ENCODE measurements around the gene TRAF1.
"Not testable (repeated sequence)": the region's sequence is repeated elsewhere in the genome, so short reads cannot be mapped to it uniquely, and the experiment has no call there.

TRAF1 gene

GRCh38 chr9:120926397-120926928 is at the start of gene TRAF1:
Gene TRAF1 (minus strand): TSS chr9:120926796. CDS start chr9:120926075, 721 bp downstream.
- Histone ChIP-seq H3K4me3 (ENCODE audit: low read length) (no peak within 1 kb of the TSS), H3K27ac (ENCODE audit: low read length) (no peak within 1 kb of the TSS), H3K27me3 (ENCODE audit: control insufficient read depth, insufficient read depth, low read length) (no peaks in the 10 kb centered on the region), H3K4me1 (ENCODE audit: control insufficient read depth, low read depth, low read length) (peaks cover 2% of the 10 kb centered on the region), H3K9ac (ENCODE audit: low read length) (no peak within 1 kb of the TSS), H3K9me3 (ENCODE audit: control insufficient read depth, low read depth, low read length) (no peaks in the 10 kb centered on the region), H3K36me3 (ENCODE audit: control insufficient read depth, low read depth, low read length) (no peaks in the 10 kb centered on the region)

- no peaks in the 10 kb centered on the region for H3K4me1 ChIP-seq (ENCODE audit: control insufficient read depth, low read depth, low read length)
- H3K4me3 ChIP-seq (ENCODE audit: low read length): no peak overlapping the region
- no peaks in the 10 kb centered on the region for H3K36me3 ChIP-seq (ENCODE audit: control insufficient read depth, low read depth, low read length)
- no peaks in the 10 kb centered on the region for H3K27me3 ChIP-seq (ENCODE audit: control insufficient read depth, insufficient read depth, low read length)
- no peak overlapping the region for H3K27ac ChIP-seq (ENCODE audit: low read length)
- no peak overlapping the region for H3K9ac ChIP-seq (ENCODE audit: low read length)
- H3K9me3 ChIP-seq (ENCODE audit: control insufficient read depth, low read depth, low read length): no peaks in the 10 kb centered on the region
Observed at GRCh38 chr9:120974921-120975320, 48.3 kb upstream of the TRAF1 start.

- H3K9ac ChIP-seq (ENCODE audit: low read length): no peak overlapping the region
- H3K9me3 ChIP-seq (ENCODE audit: control insufficient read depth, low read depth, low read length): no peaks in the 10 kb centered on the region
- no peaks in the 10 kb centered on the region for H3K36me3 ChIP-seq (ENCODE audit: control insufficient read depth, low read depth, low read length)
- H3K4me3 ChIP-seq (ENCODE audit: low read length): no peak overlapping the region
- no peak overlapping the region for H3K27ac ChIP-seq (ENCODE audit: low read length)
- no peaks in the 10 kb centered on the region for H3K4me1 ChIP-seq (ENCODE audit: control insufficient read depth, low read depth, low read length)
- no peaks in the 10 kb centered on the region for H3K27me3 ChIP-seq (ENCODE audit: control insufficient read depth, insufficient read depth, low read length)
Observed at GRCh38 chr9:120974181-120974580, 47.6 kb upstream of the TRAF1 start.

GRCh38 chr9:120971938-120972337 is 45.3 kb upstream of the TRAF1 start:
- no peaks in the 10 kb centered on the region for H3K4me1 ChIP-seq (ENCODE audit: control insufficient read depth, low read depth, low read length)
- no peaks in the 10 kb centered on the region for H3K9me3 ChIP-seq (ENCODE audit: control insufficient read depth, low read depth, low read length)
- H3K27ac ChIP-seq (ENCODE audit: low read length): no peak overlapping the region
- no peaks in the 10 kb centered on the region for H3K27me3 ChIP-seq (ENCODE audit: control insufficient read depth, insufficient read depth, low read length)
- no peak overlapping the region for H3K4me3 ChIP-seq (ENCODE audit: low read length)
- no peak overlapping the region for H3K9ac ChIP-seq (ENCODE audit: low read length)
- no peaks in the 10 kb centered on the region for H3K36me3 ChIP-seq (ENCODE audit: control insufficient read depth, low read depth, low read length)

- not testable (repeated sequence) for H3K36me3 ChIP-seq (ENCODE audit: control insufficient read depth, low read depth, low read length); H3K27me3 ChIP-seq (ENCODE audit: control insufficient read depth, insufficient read depth, low read length); H3K4me3 ChIP-seq (ENCODE audit: low read length); H3K4me1 ChIP-seq (ENCODE audit: control insufficient read depth, low read depth, low read length); H3K27ac ChIP-seq (ENCODE audit: low read length); H3K9ac ChIP-seq (ENCODE audit: low read length); H3K9me3 ChIP-seq (ENCODE audit: control insufficient read depth, low read depth, low read length)
Observed at GRCh38 chr9:120971471-120971870, 44.9 kb upstream of the TRAF1 start.

- H3K27me3 ChIP-seq (ENCODE audit: control insufficient read depth, insufficient read depth, low read length): no peaks in the 10 kb centered on the region
- no peaks in the 10 kb centered on the region for H3K9me3 ChIP-seq (ENCODE audit: control insufficient read depth, low read depth, low read length)
- no peaks in the 10 kb centered on the region for H3K36me3 ChIP-seq (ENCODE audit: control insufficient read depth, low read depth, low read length)
- no peak overlapping the region for H3K9ac ChIP-seq (ENCODE audit: low read length)
- H3K4me3 ChIP-seq (ENCODE audit: low read length): no peak overlapping the region
- no peak overlapping the region for H3K27ac ChIP-seq (ENCODE audit: low read length)
- peaks cover 13% of the 10 kb centered on the region for H3K4me1 ChIP-seq (ENCODE audit: control insufficient read depth, low read depth, low read length)
Observed at GRCh38 chr9:120970244-120970643, 43.6 kb upstream of the TRAF1 start.

DNA sequence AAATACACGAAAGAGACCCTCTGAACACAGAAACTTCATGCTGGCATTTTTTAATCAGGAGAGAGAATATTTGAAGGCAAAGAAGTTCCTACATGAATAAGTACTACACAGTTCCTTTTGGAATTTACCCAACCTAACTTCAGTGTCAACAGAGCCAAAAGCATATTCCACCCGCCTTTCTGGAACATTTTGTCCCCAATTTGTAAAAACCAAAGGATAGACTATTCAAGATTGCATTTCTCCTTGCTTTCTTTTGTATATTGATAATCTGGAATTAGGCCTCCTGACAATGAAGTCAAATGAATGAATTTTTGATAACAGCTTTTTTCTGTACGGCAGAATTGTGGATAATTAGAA is 39.4 kb upstream of the TRAF1 start:
- Histone ChIP-seq H3K27me3 (ENCODE audit: control insufficient read depth, insufficient read depth, low read length) (no peaks in the 10 kb centered on the region), H3K9me3 (ENCODE audit: control insufficient read depth, low read depth, low read length) (no peaks in the 10 kb centered on the region), H3K27ac (ENCODE audit: low read length) (no peak overlapping the region), H3K4me3 (ENCODE audit: low read length) (no peak overlapping the region), H3K36me3 (ENCODE audit: control insufficient read depth, low read depth, low read length) (no peaks in the 10 kb centered on the region), H3K4me1 (ENCODE audit: control insufficient read depth, low read depth, low read length) (peaks cover 23% of the 10 kb centered on the region), H3K9ac (ENCODE audit: low read length) (peak overlapping the region; percentile 6)

- Histone ChIP-seq H3K27me3 (ENCODE audit: control insufficient read depth, insufficient read depth, low read length) (no peaks in the 10 kb centered on the region), H3K4me3 (ENCODE audit: low read length) (no peak overlapping the region), H3K4me1 (ENCODE audit: control insufficient read depth, low read depth, low read length) (peaks cover 23% of the 10 kb centered on the region), H3K9ac (ENCODE audit: low read length) (peak overlapping the region; percentile 6), H3K9me3 (ENCODE audit: control insufficient read depth, low read depth, low read length) (no peaks in the 10 kb centered on the region), H3K36me3 (ENCODE audit: control insufficient read depth, low read depth, low read length) (no peaks in the 10 kb centered on the region), H3K27ac (ENCODE audit: low read length) (no peak overlapping the region)
Observed at GRCh38 chr9:120965344-120966012, 38.9 kb upstream of the TRAF1 start.

GRCh38 chr9:120961936-120962335 is 35.3 kb upstream of the TRAF1 start:
- Histone ChIP-seq H3K4me1 (ENCODE audit: control insufficient read depth, low read depth, low read length) (peaks cover 23% of the 10 kb centered on the region), H3K4me3 (ENCODE audit: low read length) (no peak overlapping the region), H3K9me3 (ENCODE audit: control insufficient read depth, low read depth, low read length) (no peaks in the 10 kb centered on the region), H3K27ac (ENCODE audit: low read length) (no peak overlapping the region), H3K36me3 (ENCODE audit: control insufficient read depth, low read depth, low read length) (no peaks in the 10 kb centered on the region), H3K27me3 (ENCODE audit: control insufficient read depth, insufficient read depth, low read length) (no peaks in the 10 kb centered on the region), H3K9ac (ENCODE audit: low read length) (no peak overlapping the region)

- Histone ChIP-seq H3K9ac (ENCODE audit: low read length) (no peak overlapping the region), H3K9me3 (ENCODE audit: control insufficient read depth, low read depth, low read length) (no peaks in the 10 kb centered on the region), H3K4me3 (ENCODE audit: low read length) (no peak overlapping the region), H3K27me3 (ENCODE audit: control insufficient read depth, insufficient read depth, low read length) (no peaks in the 10 kb centered on the region), H3K36me3 (ENCODE audit: control insufficient read depth, low read depth, low read length) (no peaks in the 10 kb centered on the region), H3K4me1 (ENCODE audit: control insufficient read depth, low read depth, low read length) (peaks cover 8% of the 10 kb centered on the region), H3K27ac (ENCODE audit: low read length) (no peak overlapping the region)
Observed at GRCh38 chr9:120960001-120960400, 33.4 kb upstream of the TRAF1 start.

DNA sequence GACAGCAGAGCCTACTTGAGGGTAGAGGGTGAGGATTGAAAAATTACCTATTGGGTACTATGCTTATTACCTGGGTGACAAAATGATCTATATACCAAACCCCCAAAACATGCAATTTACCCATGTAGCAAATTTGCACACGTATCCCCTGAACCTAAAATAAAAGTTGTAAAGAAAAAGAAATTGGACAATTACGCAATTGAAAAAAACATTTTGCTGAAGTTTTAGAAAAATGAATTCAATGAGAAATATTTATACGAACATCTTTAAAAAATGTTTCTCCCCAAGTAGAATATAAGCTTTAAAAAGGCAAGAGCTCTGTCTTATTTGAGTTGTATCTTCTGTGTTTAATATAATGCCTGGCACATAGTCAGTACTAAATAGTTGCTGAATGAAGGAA is 30.3 kb upstream of the TRAF1 start:
- Histone ChIP-seq H3K4me3 (ENCODE audit: low read length) (no peak overlapping the region), H3K27ac (ENCODE audit: low read length) (no peak overlapping the region), H3K9ac (ENCODE audit: low read length) (no peak overlapping the region), H3K9me3 (ENCODE audit: control insufficient read depth, low read depth, low read length) (no peaks in the 10 kb centered on the region), H3K36me3 (ENCODE audit: control insufficient read depth, low read depth, low read length) (no peaks in the 10 kb centered on the region), H3K27me3 (ENCODE audit: control insufficient read depth, insufficient read depth, low read length) (no peaks in the 10 kb centered on the region), H3K4me1 (ENCODE audit: control insufficient read depth, low read depth, low read length) (no peaks in the 10 kb centered on the region)

DNA sequence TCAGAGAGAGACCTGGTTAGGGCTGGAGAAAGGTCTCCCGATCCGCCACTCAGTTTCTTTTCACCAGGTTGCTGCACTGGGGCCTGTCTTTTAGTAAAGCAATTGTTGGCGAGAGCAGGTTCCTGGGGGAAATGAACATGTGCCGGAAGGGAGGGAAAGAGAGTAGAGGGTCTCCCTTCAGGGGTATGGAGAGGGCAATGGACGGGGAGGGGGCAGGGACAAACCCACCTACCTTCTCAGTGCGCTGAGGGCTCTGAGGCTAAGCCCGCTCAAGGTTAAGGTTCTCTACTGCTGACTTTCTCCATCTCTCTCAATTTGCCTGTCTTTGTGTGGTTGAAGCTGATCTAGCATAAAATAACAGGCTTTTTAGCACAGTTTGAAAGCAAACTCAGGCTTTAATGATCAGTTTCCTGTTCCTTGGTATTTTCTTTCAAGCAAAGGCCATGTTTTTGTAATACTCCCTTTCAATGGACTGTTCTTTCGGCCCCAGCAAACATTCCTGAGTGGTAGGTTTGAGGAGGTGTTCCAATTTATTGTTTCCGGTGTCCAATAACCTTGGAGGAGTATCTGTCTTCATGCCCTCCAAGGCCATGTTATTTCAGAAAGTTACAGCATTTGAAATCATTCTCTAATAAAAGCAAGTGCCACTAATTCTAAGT is 25.5 kb upstream of the TRAF1 start:
- no peaks in the 10 kb centered on the region for H3K27me3 ChIP-seq (ENCODE audit: control insufficient read depth, insufficient read depth, low read length)
- H3K4me1 ChIP-seq (ENCODE audit: control insufficient read depth, low read depth, low read length): no peaks in the 10 kb centered on the region
- no peak overlapping the region for H3K4me3 ChIP-seq (ENCODE audit: low read length)
- H3K27ac ChIP-seq (ENCODE audit: low read length): no peak overlapping the region
- no peak overlapping the region for H3K9ac ChIP-seq (ENCODE audit: low read length)
- no peaks in the 10 kb centered on the region for H3K36me3 ChIP-seq (ENCODE audit: control insufficient read depth, low read depth, low read length)
- H3K9me3 ChIP-seq (ENCODE audit: control insufficient read depth, low read depth, low read length): no peaks in the 10 kb centered on the region

Data from iPS-18a (cell line).